ENCODE data around the gene BARHL1. TPM values are rescaled to one million over a fixed set of nuclear protein-coding genes. Genes with fewer than 3 reads are reported as not detected.
"Not testable (repeated sequence)": the region's sequence is repeated elsewhere in the genome, so short reads cannot be mapped to it uniquely, and the experiment has no call there.

BARHL1 gene
- total RNA-seq, 1 experiment from 2014 or later: not detected

DNA sequence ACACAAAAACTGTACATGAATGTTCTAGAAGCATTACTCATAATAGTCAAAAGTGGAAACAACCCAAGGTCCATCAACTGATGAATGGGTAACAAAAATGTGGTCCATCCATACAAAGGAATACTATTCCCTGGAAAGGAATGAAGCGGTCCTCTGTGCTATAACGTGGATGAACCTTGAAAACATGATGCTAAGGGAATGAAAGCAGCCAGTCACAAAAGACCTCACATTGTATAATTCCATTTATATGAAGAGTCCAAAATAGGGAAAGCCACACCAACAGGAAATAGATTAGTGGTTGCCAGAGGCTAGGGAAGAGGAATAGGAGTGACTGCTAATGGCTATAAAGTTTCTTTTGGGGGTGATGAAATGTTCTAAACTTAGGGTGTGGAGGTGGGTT lies 22.7 kb upstream of the BARHL1 start:
- H3K9me3 ChIP-seq (ENCODE audit: low read length): no peaks in the 10 kb centered on the region
- H3K27ac ChIP-seq (ENCODE audit: low read length): no peak overlapping the region
- H3K4me1 ChIP-seq (ENCODE audit: low read length): no peaks in the 10 kb centered on the region
- no peaks in the 10 kb centered on the region for H3K9me2 ChIP-seq (replicated peaks; ENCODE audit: insufficient read depth, low read length)
- no peaks in the 10 kb centered on the region for H4K20me1 ChIP-seq (ENCODE audit: insufficient read depth, low read depth, low read length)
- no peak overlapping the region for H2AFZ ChIP-seq (ENCODE audit: low read length)
- H3K79me2 ChIP-seq (ENCODE audit: low read length): no peaks in the 10 kb centered on the region
- DNase-seq: no peak
- H3K9ac ChIP-seq (ENCODE audit: low read length): no peak overlapping the region
- H3K4me3 ChIP-seq (ENCODE audit: low read length): no peak overlapping the region
- no peak overlapping the region for H3K4me2 ChIP-seq (ENCODE audit: low read depth, low read length, poor library complexity, severe bottlenecking)
- H3K36me3 ChIP-seq (ENCODE audit: insufficient read depth, low read length): no peaks in the 10 kb centered on the region
- H3K27me3 ChIP-seq (ENCODE audit: low read length): no peaks in the 10 kb centered on the region

GRCh38 chr9:132560616-132561202 lies 21.7 kb upstream of the BARHL1 start:
- H3K4me2 ChIP-seq (ENCODE audit: low read depth, low read length, poor library complexity, severe bottlenecking): no peak overlapping the region
- no peak overlapping the region for H3K9ac ChIP-seq (ENCODE audit: low read length)
- no peak overlapping the region for H2AFZ ChIP-seq (ENCODE audit: low read length)
- no peak overlapping the region for H3K4me3 ChIP-seq (ENCODE audit: low read length)
- H3K36me3 ChIP-seq (ENCODE audit: insufficient read depth, low read length): no peaks in the 10 kb centered on the region
- H3K27me3 ChIP-seq (ENCODE audit: low read length): no peaks in the 10 kb centered on the region
- no peaks in the 10 kb centered on the region for H3K9me2 ChIP-seq (replicated peaks; ENCODE audit: insufficient read depth, low read length)
- no peaks in the 10 kb centered on the region for H4K20me1 ChIP-seq (ENCODE audit: insufficient read depth, low read depth, low read length)
- H3K79me2 ChIP-seq (ENCODE audit: low read length): no peaks in the 10 kb centered on the region
- no peak for DNase-seq
- no peaks in the 10 kb centered on the region for H3K9me3 ChIP-seq (ENCODE audit: low read length)
- H3K4me1 ChIP-seq (ENCODE audit: low read length): no peaks in the 10 kb centered on the region
- H3K27ac ChIP-seq (ENCODE audit: low read length): no peak overlapping the region

DNA sequence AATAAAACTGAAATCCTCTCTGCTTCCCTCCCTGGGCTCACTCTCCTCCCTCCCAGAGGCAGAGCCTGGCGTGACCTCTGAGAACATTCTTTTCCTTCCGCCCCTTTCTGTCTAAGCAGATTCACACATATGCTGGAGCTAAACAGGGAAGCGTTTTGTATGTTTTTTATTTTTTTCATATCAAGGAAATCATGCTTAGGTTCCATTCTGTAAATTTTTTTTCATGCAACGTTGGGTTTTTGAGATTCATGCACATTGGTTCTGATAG lies 20.2 kb upstream of the BARHL1 start:
- H3K9ac ChIP-seq (ENCODE audit: low read length): no peak overlapping the region
- H3K27ac ChIP-seq (ENCODE audit: low read length): no peak overlapping the region
- H3K4me2 ChIP-seq (ENCODE audit: low read depth, low read length, poor library complexity, severe bottlenecking): no peak overlapping the region
- no peaks in the 10 kb centered on the region for H3K79me2 ChIP-seq (ENCODE audit: low read length)
- no peak for DNase-seq
- no peaks in the 10 kb centered on the region for H3K9me2 ChIP-seq (replicated peaks; ENCODE audit: insufficient read depth, low read length)
- H3K27me3 ChIP-seq (ENCODE audit: low read length): no peaks in the 10 kb centered on the region
- H3K36me3 ChIP-seq (ENCODE audit: insufficient read depth, low read length): no peaks in the 10 kb centered on the region
- H3K4me3 ChIP-seq (ENCODE audit: low read length): no peak overlapping the region
- peaks cover 1% of the 10 kb centered on the region; the same call in 1 of the 2 replicates for H3K4me1 ChIP-seq (ENCODE audit: low read length)
- H3K9me3 ChIP-seq (ENCODE audit: low read length): no peaks in the 10 kb centered on the region
- H4K20me1 ChIP-seq (ENCODE audit: insufficient read depth, low read depth, low read length): no peaks in the 10 kb centered on the region
- no peak overlapping the region for H2AFZ ChIP-seq (ENCODE audit: low read length)

DNA sequence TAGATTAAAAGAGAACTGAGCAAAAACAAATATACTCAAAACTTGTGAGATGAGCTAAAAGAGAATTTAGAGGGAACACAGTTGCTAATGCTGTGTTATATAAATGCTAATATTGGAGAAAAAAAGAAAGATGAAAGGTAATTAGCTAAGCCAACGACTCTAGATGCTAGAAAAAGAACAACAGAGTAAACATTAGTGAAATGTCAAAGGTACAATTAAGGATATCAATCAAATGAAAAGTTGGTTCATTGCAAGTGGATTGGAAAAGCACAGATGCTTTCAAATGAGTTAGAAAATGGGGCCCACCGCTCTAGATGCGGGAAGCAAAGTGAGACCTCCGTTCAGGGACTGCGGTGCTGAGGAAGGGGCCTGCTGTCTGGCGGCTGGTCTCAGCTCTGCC lies 17.9 kb upstream of the BARHL1 start:
- H3K27ac ChIP-seq (ENCODE audit: low read length): no peak overlapping the region
- no peaks in the 10 kb centered on the region for H3K36me3 ChIP-seq (ENCODE audit: insufficient read depth, low read length)
- no peak overlapping the region for H3K4me2 ChIP-seq (ENCODE audit: low read depth, low read length, poor library complexity, severe bottlenecking)
- no peak for DNase-seq
- no peaks in the 10 kb centered on the region for H3K79me2 ChIP-seq (ENCODE audit: low read length)
- H3K4me3 ChIP-seq (ENCODE audit: low read length): no peak overlapping the region
- H3K4me1 ChIP-seq (ENCODE audit: low read length): peaks cover 24% of the 10 kb centered on the region
- H4K20me1 ChIP-seq (ENCODE audit: insufficient read depth, low read depth, low read length): no peaks in the 10 kb centered on the region
- no peaks in the 10 kb centered on the region for H3K9me3 ChIP-seq (ENCODE audit: low read length)
- H3K9me2 ChIP-seq (replicated peaks; ENCODE audit: insufficient read depth, low read length): no peaks in the 10 kb centered on the region
- no peak overlapping the region for H2AFZ ChIP-seq (ENCODE audit: low read length)
- no peaks in the 10 kb centered on the region for H3K27me3 ChIP-seq (ENCODE audit: low read length)
- H3K9ac ChIP-seq (ENCODE audit: low read length): no peak overlapping the region

- H2AFZ ChIP-seq (ENCODE audit: low read length): not testable (repeated sequence)
- H3K4me1 ChIP-seq (ENCODE audit: low read length): peaks cover 46% of the 10 kb centered on the region
Measured at GRCh38 chr9:132568787-132569186, 13.6 kb upstream of the BARHL1 start.

DNA sequence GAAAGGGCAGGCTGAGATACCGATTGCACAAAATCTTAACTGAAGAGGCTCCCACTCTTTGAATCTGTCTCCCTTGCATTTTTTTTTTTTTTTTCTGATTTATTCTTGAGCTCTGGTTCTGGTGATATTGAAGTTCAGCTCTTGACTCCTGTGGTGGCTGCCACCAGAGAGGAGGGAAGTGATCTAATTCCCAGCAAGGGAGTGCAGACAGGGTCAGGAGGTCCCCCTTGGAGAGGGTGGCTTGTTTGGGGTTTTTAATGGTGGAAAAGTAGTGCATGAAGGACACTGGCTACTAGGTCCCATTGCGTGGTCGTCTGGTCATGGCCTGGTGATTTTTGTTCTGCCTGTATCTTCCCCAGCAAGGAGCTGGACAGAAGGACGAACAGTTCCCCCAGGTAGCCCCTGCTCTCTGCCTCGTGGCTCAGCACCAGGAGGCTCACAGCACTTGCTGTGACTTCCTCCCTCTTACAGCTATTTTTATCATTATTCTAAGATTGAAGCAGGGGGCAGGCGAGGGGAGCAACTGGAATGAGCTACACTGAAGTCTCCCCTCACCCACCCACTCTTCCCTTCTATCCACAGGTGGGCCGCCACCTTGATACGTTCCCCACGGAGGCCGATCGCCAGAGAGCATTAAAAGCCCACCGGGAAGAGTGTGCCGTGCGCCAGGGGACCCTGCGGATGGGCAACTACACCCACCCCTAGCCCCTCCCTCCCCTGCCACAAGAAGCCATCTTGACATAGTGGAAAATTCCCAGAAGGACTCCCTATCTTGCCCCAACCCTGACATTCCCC lies 10.4 kb upstream of the BARHL1 start:
- Histone ChIP-seq H3K27ac (ENCODE audit: low read length) (no peak overlapping the region), H4K20me1 (ENCODE audit: insufficient read depth, low read depth, low read length) (peaks cover 12% of the 10 kb centered on the region; the same call in 1 of the 2 replicates), H3K4me3 (ENCODE audit: low read length) (no peak overlapping the region), H3K9ac (ENCODE audit: low read length) (no peak overlapping the region), H3K36me3 (ENCODE audit: insufficient read depth, low read length) (no peaks in the 10 kb centered on the region), H2AFZ (ENCODE audit: low read length) (no peak overlapping the region), H3K4me2 (ENCODE audit: low read depth, low read length, poor library complexity, severe bottlenecking) (no peak overlapping the region), H3K9me2 (replicated peaks; ENCODE audit: insufficient read depth, low read length) (no peaks in the 10 kb centered on the region), H3K79me2 (ENCODE audit: low read length) (no peaks in the 10 kb centered on the region), H3K9me3 (ENCODE audit: low read length) (no peaks in the 10 kb centered on the region), H3K4me1 (ENCODE audit: low read length) (peaks cover 46% of the 10 kb centered on the region), H3K27me3 (ENCODE audit: low read length) (no peaks in the 10 kb centered on the region)
- DNase-seq: no peak

More at GRCh38 chr9:132568787-132569186, 13.6 kb upstream of the BARHL1 start:
- peak overlapping the region; percentile 37; the same call in 1 of the 2 replicates for H3K27ac ChIP-seq (ENCODE audit: low read length)
- H3K36me3 ChIP-seq (ENCODE audit: insufficient read depth, low read length); H3K9me3 ChIP-seq (ENCODE audit: low read length); H3K9me2 ChIP-seq (replicated peaks; ENCODE audit: insufficient read depth, low read length); H3K4me3 ChIP-seq (ENCODE audit: low read length); H3K79me2 ChIP-seq (ENCODE audit: low read length); H3K9ac ChIP-seq (ENCODE audit: low read length); H3K27me3 ChIP-seq (ENCODE audit: low read length); H4K20me1 ChIP-seq (ENCODE audit: insufficient read depth, low read depth, low read length): not testable (repeated sequence)
- H3K4me2 ChIP-seq (ENCODE audit: low read depth, low read length, poor library complexity, severe bottlenecking): peak overlapping the region; percentile 50
- peak; percentile 60 for DNase-seq

- Histone ChIP-seq H3K4me2 (ENCODE audit: low read depth, low read length, poor library complexity, severe bottlenecking) (no peak overlapping the region), H3K79me2 (ENCODE audit: low read length) (no peaks in the 10 kb centered on the region), H2AFZ (ENCODE audit: low read length) (no peak overlapping the region), H3K9me3 (ENCODE audit: low read length) (no peaks in the 10 kb centered on the region), H3K36me3 (ENCODE audit: insufficient read depth, low read length) (no peaks in the 10 kb centered on the region), H3K4me3 (ENCODE audit: low read length) (no peak overlapping the region), H3K27me3 (ENCODE audit: low read length) (no peaks in the 10 kb centered on the region), H3K27ac (ENCODE audit: low read length) (no peak overlapping the region), H3K9ac (ENCODE audit: low read length) (no peak overlapping the region), H3K4me1 (ENCODE audit: low read length) (peaks cover 38% of the 10 kb centered on the region), H4K20me1 (ENCODE audit: insufficient read depth, low read depth, low read length) (peaks cover 13% of the 10 kb centered on the region; the same call in 1 of the 2 replicates), H3K9me2 (replicated peaks; ENCODE audit: insufficient read depth, low read length) (no peaks in the 10 kb centered on the region)
- DNase-seq: no peak
Measured at GRCh38 chr9:132572921-132573320, 9.5 kb upstream of the BARHL1 start.

GRCh38 chr9:132575005-132575609 lies 7.3 kb upstream of the BARHL1 start:
- peaks cover 16% of the 10 kb centered on the region; the same call in 1 of the 2 replicates for H4K20me1 ChIP-seq (ENCODE audit: insufficient read depth, low read depth, low read length)
- H2AFZ ChIP-seq (ENCODE audit: low read length): no peak overlapping the region
- no peaks in the 10 kb centered on the region for H3K9me3 ChIP-seq (ENCODE audit: low read length)
- H3K9ac ChIP-seq (ENCODE audit: low read length): no peak overlapping the region
- H3K4me2 ChIP-seq (ENCODE audit: low read depth, low read length, poor library complexity, severe bottlenecking): no peak overlapping the region
- peak; percentile 89 for DNase-seq
- H3K9me2 ChIP-seq (replicated peaks; ENCODE audit: insufficient read depth, low read length): no peaks in the 10 kb centered on the region
- H3K4me3 ChIP-seq (ENCODE audit: low read length): no peak overlapping the region
- H3K27ac ChIP-seq (ENCODE audit: low read length): no peak overlapping the region
- no peaks in the 10 kb centered on the region for H3K27me3 ChIP-seq (ENCODE audit: low read length)
- H3K4me1 ChIP-seq (ENCODE audit: low read length): peaks cover 18% of the 10 kb centered on the region
- H3K79me2 ChIP-seq (ENCODE audit: low read length): no peaks in the 10 kb centered on the region
- H3K36me3 ChIP-seq (ENCODE audit: insufficient read depth, low read length): no peaks in the 10 kb centered on the region
